CD8-positive, alpha-beta memory T cell (primary cell): ENCODE data around the gene TNIP2. TPM values are rescaled to one million over a fixed set of nuclear protein-coding genes. Genes with fewer than 3 reads are reported as not detected.

ENCODE experiments used
- CTCF ChIA-PET: fragments of 350-600 bp; sonication (Branson Sonifier 250); formaldehyde crosslinking; loops from one replicate; lab custom pipeline; 2021; ENCODE audit warnings: antibody characterized with exemption; lab: Charles Lee
- POLR2A ChIA-PET: fragments of 350-600 bp; sonication (Branson Sonifier 250); formaldehyde crosslinking; loops from one replicate; lab custom pipeline; 2021; ENCODE audit warnings: antibody characterized with exemption; lab: Charles Lee
- DNase-seq, 5 donors: peaks; one replicate each; pipeline versions ENCODE4 v3.0.0 to v3.0.0-alpha.2; 2020 to 2022; ENCODE audit warnings: mixed read lengths in 1 of 5
- H3K27ac ChIP-seq: one replicate; pipeline ENCODE4 v1.7.0; 2013; ENCODE audit warnings: low read depth, mild to moderate bottlenecking, low read length, moderate library complexity
- H3K27me3 ChIP-seq: 2 replicates; pipeline ENCODE4 v1.7.0; 2013; ENCODE audit warnings: low read length, mild to moderate bottlenecking; ENCODE audit not compliant: insufficient read depth, poor library complexity, severe bottlenecking
- H3K36me3 ChIP-seq: 2 replicates; pipeline ENCODE4 v1.7.0; 2013; ENCODE audit warnings: mild to moderate bottlenecking, low read length, moderate library complexity; ENCODE audit not compliant: insufficient read depth
- H3K4me1 ChIP-seq: 2 replicates; pipeline ENCODE4 v1.7.0; 2013; ENCODE audit warnings: mild to moderate bottlenecking, low read length, moderate library complexity; ENCODE audit not compliant: insufficient read depth
- H3K4me3 ChIP-seq: 2 replicates; pipeline ENCODE4 v1.7.0; 2013; ENCODE audit warnings: mild to moderate bottlenecking, low read length
- H3K9me3 ChIP-seq: 2 replicates; pipeline ENCODE4 v1.7.0; 2013; ENCODE audit warnings: mild to moderate bottlenecking, low read length
- H3K27ac Mint-ChIP-seq, 8 donors: one replicate each; pipeline ENCODE4 v1.8.0; 2020 to 2021; ENCODE audit warnings: mixed read lengths in 8 of 8, mild to moderate bottlenecking in 6 of 8, inconsistent platforms in 3 of 8, moderate library complexity in 3 of 8
- H3K27me3 Mint-ChIP-seq, 2 donors: one replicate each; pipeline ENCODE4 v1.8.0; 2020 to 2021; ENCODE audit warnings: mixed read lengths in 2 of 2, mild to moderate bottlenecking in 1 of 2, moderate library complexity in 1 of 2
- H3K36me3 Mint-ChIP-seq, 3 donors: one replicate each; pipeline ENCODE4 v1.8.0; 2020 to 2021; ENCODE audit warnings: mixed read lengths in 3 of 3, inconsistent platforms in 1 of 3, mild to moderate bottlenecking in 1 of 3
- H3K4me1 Mint-ChIP-seq, 3 donors: one replicate each; pipeline ENCODE4 v1.8.0; 2020 to 2021; ENCODE audit warnings: mixed read lengths in 3 of 3, inconsistent platforms in 1 of 3, mild to moderate bottlenecking in 1 of 3
- H3K4me3 Mint-ChIP-seq, 7 donors: one replicate each; pipeline ENCODE4 v1.8.0; 2020 to 2021; ENCODE audit warnings: mixed read lengths in 7 of 7, mild to moderate bottlenecking in 6 of 7, moderate library complexity in 4 of 7, inconsistent platforms in 2 of 7
- H3K9me3 Mint-ChIP-seq, 5 donors: one replicate each; pipeline ENCODE4 v1.8.0; 2020 to 2022; ENCODE audit warnings: mixed read lengths in 5 of 5, mild to moderate bottlenecking in 3 of 5, moderate library complexity in 2 of 5, inconsistent platforms in 1 of 5
- polyA plus RNA-seq: library from polyadenylated mRNA; unstranded; fragments of 300-500 nt; fragmentation: Illumina TruSeq; gene quantifications from one replicate; pipeline ENCODE4 v1.2.3, GENCODE V29; 2021
- total RNA-seq, 2 experiments: library from RNA; stranded (reverse); gene quantifications; one replicate each; pipeline ENCODE4 v1.2.3, GENCODE V29; 2021

The TNIP2 gene, protein sequence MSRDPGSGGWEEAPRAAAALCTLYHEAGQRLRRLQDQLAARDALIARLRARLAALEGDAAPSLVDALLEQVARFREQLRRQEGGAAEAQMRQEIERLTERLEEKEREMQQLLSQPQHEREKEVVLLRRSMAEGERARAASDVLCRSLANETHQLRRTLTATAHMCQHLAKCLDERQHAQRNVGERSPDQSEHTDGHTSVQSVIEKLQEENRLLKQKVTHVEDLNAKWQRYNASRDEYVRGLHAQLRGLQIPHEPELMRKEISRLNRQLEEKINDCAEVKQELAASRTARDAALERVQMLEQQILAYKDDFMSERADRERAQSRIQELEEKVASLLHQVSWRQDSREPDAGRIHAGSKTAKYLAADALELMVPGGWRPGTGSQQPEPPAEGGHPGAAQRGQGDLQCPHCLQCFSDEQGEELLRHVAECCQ
- total RNA-seq (10 to 100 TPM; 87.7 to 92.3 TPM), polyA plus RNA-seq (57.4 TPM)

DNA sequence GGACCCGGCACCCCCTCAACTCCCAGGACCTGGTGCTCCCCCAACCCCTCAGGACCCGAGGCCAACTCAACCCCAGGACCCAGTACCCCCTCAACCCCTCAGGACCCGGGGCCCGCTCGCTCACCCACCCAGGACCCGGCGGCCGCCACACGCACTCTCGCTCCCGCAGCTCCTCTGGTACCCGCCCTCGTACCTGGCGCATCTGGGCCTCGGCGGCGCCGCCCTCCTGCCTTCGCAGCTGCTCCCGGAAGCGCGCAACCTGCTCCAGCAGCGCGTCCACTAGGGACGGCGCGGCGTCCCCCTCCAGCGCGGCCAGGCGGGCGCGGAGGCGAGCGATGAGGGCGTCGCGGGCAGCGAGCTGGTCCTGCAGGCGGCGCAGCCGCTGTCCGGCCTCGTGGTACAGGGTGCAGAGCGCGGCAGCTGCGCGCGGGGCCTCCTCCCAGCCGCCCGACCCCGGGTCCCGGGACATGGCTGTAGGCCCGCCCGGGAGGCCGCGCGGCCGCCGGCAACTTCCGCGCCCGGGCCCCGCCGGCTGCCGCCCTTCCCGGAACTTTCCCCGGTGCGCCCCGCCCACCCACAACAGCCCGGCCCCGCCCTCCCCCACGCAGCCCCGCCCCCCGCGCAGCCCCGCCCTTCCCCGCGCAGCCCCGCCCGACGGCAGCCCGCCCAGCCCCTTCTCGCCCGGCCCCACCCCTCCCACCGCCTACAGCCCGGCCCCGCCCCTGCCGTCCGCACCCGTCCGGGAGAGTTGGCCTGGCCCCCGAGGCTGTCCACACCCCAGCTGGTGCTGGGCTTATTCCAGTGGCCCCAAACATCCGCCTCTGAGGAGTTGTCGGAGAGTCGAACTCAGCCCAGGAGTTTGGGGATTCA is at the start of gene TNIP2:
Gene TNIP2 (minus strand): TSS at position 516 of the 870 bp plus-strand sequence. CDS start 47 bp downstream, at position 469.
- Mint-ChIP-seq H3K36me3 (peaks cover 0 to 19% (median 0%) of the 10 kb centered on the region in 3 donors), H3K27ac (peak within 1 kb of the TSS; percentile 59 to 97 (median 84)), H3K9me3 (no peaks in the 10 kb centered on the region), H3K4me3 (peak within 1 kb of the TSS; percentile 79 to 94 (median 85)), H3K27me3 (peaks cover 0 to 2% of the 10 kb centered on the region in 2 donors), H3K4me1 (peaks cover 23 to 39% (median 33%) of the 10 kb centered on the region in 3 donors)
- H3K27me3 ChIP-seq = no peaks in the 10 kb centered on the region
- H3K36me3 ChIP-seq = no peaks in the 10 kb centered on the region
- DNase-seq = peak; percentile 72 to 84 (median 79)
- POLR2A ChIA-PET = interaction anchor here (0.5 to 1.7 kb wide), 9 partner anchors 8 to 493 kb away, joined by 3 to 7 read pairs (median 5); partner anchors contain the start of genes GRK4 and NOP14
- CTCF ChIA-PET = interaction anchor here (0.8 to 1.8 kb wide), 7 partner anchors 8 to 206 kb away, joined by 3 to 5 read pairs (median 3); no protein-coding TSS in a partner anchor
- H3K4me3 ChIP-seq = peak within 1 kb of the TSS; percentile 72
- no peaks in the 10 kb centered on the region for H3K9me3 ChIP-seq
- peaks cover 12% of the 10 kb centered on the region for H3K4me1 ChIP-seq
- peak within 1 kb of the TSS; percentile 61 for H3K27ac ChIP-seq

DNA sequence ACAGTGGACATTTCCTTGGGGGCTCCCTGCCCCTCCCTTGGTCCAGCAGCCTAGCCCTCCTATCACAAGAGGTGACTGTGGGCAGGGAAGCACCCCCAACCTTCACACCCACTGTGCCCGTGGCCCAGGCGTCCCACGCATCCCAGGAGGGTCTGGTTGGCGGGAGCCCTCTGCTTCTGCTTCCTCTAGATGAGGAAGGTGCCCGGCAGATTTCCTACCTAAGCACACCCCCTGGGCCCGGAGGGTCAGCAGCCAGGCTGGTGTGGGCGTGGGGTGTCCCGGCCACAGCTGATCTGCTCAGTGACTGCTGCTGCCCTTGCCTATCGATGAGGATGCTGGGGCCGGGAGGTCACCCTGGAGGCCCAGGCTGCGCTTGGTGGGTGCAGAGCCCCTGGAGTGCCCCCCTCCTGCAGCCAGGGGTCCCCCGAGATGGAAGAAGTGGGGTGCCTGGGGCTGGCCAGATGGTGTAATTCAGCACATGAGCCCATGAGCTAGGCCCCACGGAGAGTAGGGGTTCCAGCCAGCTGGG is 48.9 kb upstream of the TNIP2 start:
- Histone ChIP-seq H3K9me3 (no peaks in the 10 kb centered on the region), H3K27ac (no peak overlapping the region), H3K36me3 (no peaks in the 10 kb centered on the region), H3K4me1 (peaks cover 18% of the 10 kb centered on the region), H3K4me3 (no peak overlapping the region), H3K27me3 (no peaks in the 10 kb centered on the region)
- Mint-ChIP-seq H3K4me1 (peaks cover 5 to 11% (median 7%) of the 10 kb centered on the region in 3 donors), H3K27me3 (no peaks in the 10 kb centered on the region), H3K27ac (peak overlapping the region in 2 of 8 donors; percentile 21 to 50), H3K4me3 (no peak overlapping the region), H3K36me3 (no peaks in the 10 kb centered on the region), H3K9me3 (no peaks in the 10 kb centered on the region)
- DNase-seq = no peak
- ChIA-PET POLR2A (no interaction called here), CTCF (interaction anchor here (1.4 kb wide), 1 partner anchor 40 kb away, joined by 4 read pairs; no protein-coding TSS in a partner anchor)

DNA sequence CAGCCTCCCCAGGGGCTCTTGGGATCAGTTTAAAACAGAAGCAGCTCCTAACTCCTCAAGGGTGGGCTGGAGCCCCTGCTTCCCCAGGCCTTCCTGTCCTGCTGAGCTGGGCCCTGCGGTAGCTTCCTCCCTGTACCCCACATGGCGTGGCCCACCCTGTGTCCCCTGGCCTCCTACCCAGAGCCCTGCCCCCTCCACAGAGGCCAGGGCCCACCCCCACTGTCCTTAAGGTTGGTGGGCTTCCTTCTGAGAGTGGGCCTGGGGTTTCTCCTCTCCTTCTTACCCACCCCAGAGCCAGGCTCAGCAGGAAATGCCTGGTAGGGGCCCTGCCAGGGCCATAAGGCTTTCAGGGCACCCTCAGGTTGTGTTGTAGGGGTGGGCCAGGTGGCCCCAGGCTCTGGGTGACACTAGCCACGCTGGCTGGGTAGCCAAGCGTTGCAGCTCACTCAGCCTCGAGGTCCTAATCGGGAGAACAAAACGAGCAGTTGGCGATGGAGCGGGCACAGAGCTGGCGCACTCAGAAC is 48.4 kb upstream of the TNIP2 start:
- no peak overlapping the region for H3K27ac ChIP-seq
- ChIA-PET POLR2A (no interaction called here), CTCF (interaction anchor here (1.3 to 1.4 kb wide), 2 partner anchors 40 to 41 kb away, joined by 4 read pairs; no protein-coding TSS in a partner anchor)
- H3K9me3 Mint-ChIP-seq = no peaks in the 10 kb centered on the region
- H3K36me3 ChIP-seq = no peaks in the 10 kb centered on the region
- H3K36me3 Mint-ChIP-seq = no peaks in the 10 kb centered on the region
- no peak overlapping the region for H3K27ac Mint-ChIP-seq
- H3K4me3 ChIP-seq = no peak overlapping the region
- peaks cover 5 to 15% (median 9%) of the 10 kb centered on the region in 3 donors for H3K4me1 Mint-ChIP-seq
- H3K27me3 ChIP-seq = no peaks in the 10 kb centered on the region
- peaks cover 23% of the 10 kb centered on the region for H3K4me1 ChIP-seq
- H3K9me3 ChIP-seq = no peaks in the 10 kb centered on the region
- DNase-seq = no peak
- H3K4me3 Mint-ChIP-seq = no peak overlapping the region
- H3K27me3 Mint-ChIP-seq = no peaks in the 10 kb centered on the region

DNA sequence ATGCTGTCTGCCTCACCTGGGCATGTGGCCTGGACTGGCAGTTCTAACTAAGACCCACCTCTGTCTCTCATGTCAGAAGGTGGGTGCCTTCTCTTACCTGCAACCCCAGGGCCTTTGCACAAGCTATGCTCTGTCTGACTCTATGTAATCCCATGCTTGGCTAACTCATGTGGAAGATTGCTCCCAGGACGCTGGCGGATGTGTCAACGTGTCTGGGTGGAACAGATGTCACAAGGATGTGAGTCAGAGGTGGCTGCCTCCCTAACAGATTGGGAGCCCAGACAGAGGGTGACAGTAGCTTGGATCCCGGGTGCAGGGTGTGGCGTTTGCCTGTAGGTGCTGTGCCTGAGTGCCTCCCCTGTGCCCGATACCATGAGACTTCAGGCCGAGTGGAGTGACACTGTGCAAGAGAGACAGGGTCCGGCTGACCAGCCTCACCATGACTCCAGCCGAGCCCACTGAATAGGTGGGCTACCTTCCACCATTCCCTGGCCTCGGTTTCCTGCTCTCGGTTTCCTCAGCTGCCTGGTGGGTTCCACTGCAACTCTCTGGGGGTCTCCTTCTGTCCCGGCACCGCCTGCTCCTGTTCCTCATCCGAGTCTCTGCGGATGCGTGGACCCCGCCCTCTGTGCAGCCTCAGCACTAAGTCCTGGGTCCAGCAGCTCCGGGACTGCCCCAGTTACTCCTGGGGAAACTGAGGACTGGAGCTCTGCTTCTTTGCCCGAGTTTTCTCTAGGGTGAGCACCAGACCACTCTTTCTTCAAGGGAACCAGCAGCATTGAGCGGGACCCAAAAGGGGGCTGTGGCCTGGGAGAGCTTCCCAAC is 47.7 kb upstream of the TNIP2 start:
- Histone ChIP-seq H3K27ac (no peak overlapping the region), H3K36me3 (no peaks in the 10 kb centered on the region), H3K9me3 (no peaks in the 10 kb centered on the region), H3K4me3 (no peak overlapping the region), H3K27me3 (no peaks in the 10 kb centered on the region), H3K4me1 (peaks cover 30% of the 10 kb centered on the region)
- H3K27ac Mint-ChIP-seq = no peak overlapping the region
- no peak for DNase-seq
- no peaks in the 10 kb centered on the region for H3K9me3 Mint-ChIP-seq
- H3K36me3 Mint-ChIP-seq = no peaks in the 10 kb centered on the region
- H3K4me1 Mint-ChIP-seq = peaks cover 9 to 22% (median 12%) of the 10 kb centered on the region in 3 donors
- H3K27me3 Mint-ChIP-seq = no peaks in the 10 kb centered on the region
- H3K4me3 Mint-ChIP-seq = peak overlapping the region in 1 of 7 donors; percentile 32
- ChIA-PET CTCF (interaction anchor here (1.3 to 1.4 kb wide), 2 partner anchors 39 to 40 kb away, joined by 4 read pairs; no protein-coding TSS in a partner anchor), POLR2A (no interaction called here)

DNA sequence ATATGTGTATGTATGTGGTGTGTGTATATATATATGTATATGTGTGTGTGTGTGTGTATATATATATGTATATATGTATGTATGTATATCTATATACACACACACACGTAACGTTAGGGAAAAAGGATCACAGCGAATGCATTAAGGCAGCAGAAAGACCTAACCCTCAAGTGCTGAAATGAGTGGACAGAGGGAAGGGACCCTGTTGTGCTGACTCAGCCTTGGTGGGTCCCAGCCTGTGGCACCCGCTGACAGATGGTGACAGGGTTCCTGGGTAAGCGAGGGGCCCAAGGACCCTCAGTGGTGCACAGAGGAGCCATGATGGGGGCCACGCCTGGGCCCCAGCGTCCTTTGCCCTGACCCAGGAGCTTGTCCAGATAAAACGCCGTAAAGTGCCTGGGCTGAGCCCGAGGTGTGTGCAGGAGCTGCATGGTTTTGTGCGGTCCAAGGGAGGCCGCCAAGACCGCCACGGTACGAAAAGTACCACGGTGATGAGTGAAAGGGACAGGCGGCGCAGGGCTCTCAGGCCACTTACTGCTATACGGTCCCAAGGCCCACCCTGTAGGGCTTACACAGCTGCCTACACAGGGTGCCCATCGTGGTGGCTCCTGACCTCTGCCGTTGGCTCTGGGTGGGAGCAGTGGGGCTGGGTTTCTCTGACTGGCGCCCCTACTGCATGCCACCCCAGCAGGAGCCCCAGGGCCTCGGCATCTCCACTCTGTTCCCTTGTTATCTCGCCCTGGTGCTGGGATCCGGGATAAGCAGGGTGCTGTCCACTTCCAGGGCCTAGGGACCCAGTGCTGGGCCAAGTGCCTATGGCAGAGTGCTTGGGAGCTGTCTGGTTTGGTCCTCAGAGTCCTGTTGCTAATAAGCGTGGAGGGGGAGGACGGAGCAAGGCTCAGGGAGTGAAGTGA is 46.7 kb upstream of the TNIP2 start:
- peaks cover 40% of the 10 kb centered on the region for H3K4me1 ChIP-seq
- H3K27ac Mint-ChIP-seq = no peak overlapping the region
- no peak overlapping the region for H3K4me3 Mint-ChIP-seq
- H3K4me3 ChIP-seq = no peak overlapping the region
- no peaks in the 10 kb centered on the region for H3K9me3 ChIP-seq
- no peaks in the 10 kb centered on the region for H3K27me3 ChIP-seq
- CTCF ChIA-PET = interaction anchor here (1.4 kb wide), 1 partner anchor 9 kb away, joined by 3 read pairs; no protein-coding TSS in a partner anchor
- H3K36me3 ChIP-seq = no peaks in the 10 kb centered on the region
- H3K27me3 Mint-ChIP-seq = no peaks in the 10 kb centered on the region
- POLR2A ChIA-PET = no interaction called here
- no peaks in the 10 kb centered on the region for H3K9me3 Mint-ChIP-seq
- H3K36me3 Mint-ChIP-seq = no peaks in the 10 kb centered on the region
- H3K4me1 Mint-ChIP-seq = peaks cover 18 to 31% (median 21%) of the 10 kb centered on the region in 3 donors
- DNase-seq = peak in 1 of 5 donors; percentile 24
- H3K27ac ChIP-seq = no peak overlapping the region

DNA sequence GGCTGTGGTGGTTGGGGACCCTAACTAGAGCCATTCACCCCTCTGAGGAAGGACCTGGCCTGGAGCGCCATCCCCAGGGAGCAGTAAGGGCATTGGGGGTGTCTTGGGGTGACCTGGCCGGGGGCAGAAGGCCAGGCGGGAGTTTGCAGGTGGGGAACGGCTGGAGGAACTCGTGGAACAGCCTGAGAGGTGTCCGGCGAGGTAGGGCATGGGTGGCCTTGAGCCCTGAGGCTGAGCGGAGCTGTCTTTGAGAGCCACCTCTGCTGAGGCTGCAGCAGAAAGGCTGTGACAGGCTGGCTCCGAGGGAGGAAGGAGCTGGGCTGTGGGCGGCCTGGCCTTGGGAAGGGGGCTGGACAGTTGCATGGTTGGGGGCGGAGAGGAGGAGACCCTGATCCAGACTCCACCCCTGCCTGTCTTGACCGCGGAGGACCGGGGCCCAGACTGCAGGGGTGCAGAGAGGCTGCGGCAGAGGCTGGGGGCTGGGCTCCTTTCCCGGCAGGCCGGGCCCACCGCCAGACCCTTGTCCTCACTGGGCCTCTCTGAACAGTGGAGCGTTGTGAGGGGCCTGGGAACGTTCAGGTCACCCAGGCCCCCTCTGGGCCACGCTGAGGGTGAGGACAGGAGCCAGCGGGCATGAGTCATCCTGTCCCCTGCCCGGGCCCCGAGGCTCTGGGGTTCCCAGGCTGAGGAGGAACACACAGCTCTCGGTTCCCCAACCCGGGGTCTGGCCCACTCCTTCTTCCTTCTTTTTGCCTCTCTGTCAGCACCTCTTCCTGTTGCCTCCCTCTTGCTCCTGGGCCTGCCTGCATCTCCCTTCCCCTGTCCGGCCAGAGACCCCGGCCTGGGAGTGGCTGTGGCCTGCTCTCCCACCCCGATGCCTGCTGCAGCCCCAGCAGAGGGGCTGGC is 44.8 kb upstream of the TNIP2 start:
- H3K4me1 Mint-ChIP-seq = peaks cover 22 to 35% (median 22%) of the 10 kb centered on the region in 3 donors
- DNase-seq = peak in 1 of 5 donors; percentile 49
- Histone ChIP-seq H3K27me3 (no peaks in the 10 kb centered on the region), H3K9me3 (no peaks in the 10 kb centered on the region), H3K36me3 (no peaks in the 10 kb centered on the region), H3K27ac (peak overlapping the region; percentile 24), H3K4me1 (peaks cover 45% of the 10 kb centered on the region), H3K4me3 (no peak overlapping the region)
- POLR2A ChIA-PET = interaction anchor here (0.8 to 0.9 kb wide), 2 partner anchors 12 to 14 kb away, joined by 3 to 5 read pairs; no protein-coding TSS in a partner anchor
- H3K27me3 Mint-ChIP-seq = no peaks in the 10 kb centered on the region
- H3K36me3 Mint-ChIP-seq = no peaks in the 10 kb centered on the region
- H3K9me3 Mint-ChIP-seq = no peaks in the 10 kb centered on the region
- CTCF ChIA-PET = interaction anchor here (1.4 kb wide), 1 partner anchor 11 kb away, joined by 3 read pairs; no protein-coding TSS in a partner anchor
- H3K4me3 Mint-ChIP-seq = peak overlapping the region in 5 of 7 donors; percentile 29 to 80 (median 48)
- peak overlapping the region in 4 of 8 donors; percentile 17 to 68 (median 32) for H3K27ac Mint-ChIP-seq
